Inflammatory macrophage treated with lipopolysaccharide for 4 hours (primary cell): ENCODE data around the gene WHRN.
A peak's percentile ranks its signal among the peaks of the same experiment; 100 is the strongest.

Source experiments
- DNase-seq: peaks from one replicate; pipeline ENCODE4 v3.0.0-alpha.2; 2020

WHRN gene

DNA sequence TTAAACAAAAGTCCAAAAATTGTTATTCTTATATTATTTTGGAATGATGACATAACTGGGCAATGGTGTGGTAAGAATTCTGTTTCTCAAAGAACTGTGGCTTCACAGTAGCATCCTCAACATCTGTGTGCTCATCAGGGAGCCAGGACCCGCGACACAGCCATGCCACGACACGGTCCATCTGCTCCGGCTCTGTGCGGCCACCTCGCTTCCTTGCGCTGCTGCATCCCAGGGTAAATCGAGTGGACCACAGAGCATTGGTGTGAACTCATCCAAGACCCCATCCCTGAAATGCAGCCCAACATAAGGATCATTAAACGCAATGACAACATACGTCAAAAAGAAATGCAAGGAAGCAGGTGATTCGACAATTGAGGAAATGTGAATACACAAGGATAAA is 15.3 kb downstream of the WHRN start:
- no peak for DNase-seq

DNA sequence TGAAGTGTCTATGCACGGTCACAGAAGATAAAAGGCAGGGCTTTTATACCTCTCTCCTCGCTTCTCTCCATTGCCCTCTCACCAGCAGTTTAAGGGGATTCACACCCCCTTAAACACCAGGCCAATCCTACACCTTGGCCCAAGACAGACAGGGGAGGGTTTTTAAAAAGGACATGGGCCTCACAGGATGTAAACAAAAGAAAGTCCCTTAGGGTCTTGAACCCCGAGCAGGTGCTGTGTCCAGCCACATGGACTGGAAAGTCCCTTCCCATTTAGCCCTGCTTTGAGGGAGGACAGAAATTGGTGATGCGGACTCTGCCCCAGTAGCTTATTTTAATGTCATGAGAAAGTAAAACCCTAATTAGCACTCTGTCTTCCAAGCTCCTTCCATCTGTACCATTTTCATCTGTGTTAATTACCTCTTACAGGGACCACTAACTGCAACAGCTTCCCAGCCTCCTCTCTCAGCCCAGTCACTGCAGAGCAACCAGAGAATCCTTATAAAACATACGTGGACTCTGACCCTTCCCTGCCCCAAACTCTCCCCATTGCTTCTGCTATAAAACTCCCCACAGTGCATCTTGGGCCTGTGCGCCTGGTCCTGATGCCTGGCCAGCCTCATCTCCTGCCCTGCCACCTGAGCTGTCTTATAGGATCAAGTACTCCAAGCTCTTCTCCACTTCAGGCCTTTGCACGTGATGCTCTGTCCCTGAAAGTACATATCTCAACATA is 16.7 kb downstream of the WHRN start:
- no peak for DNase-seq

GRCh38 chr9:114487607-114488300 is 17.5 kb downstream of the WHRN start:
- DNase-seq, result peak; percentile 79

GRCh38 chr9:114486205-114486963 is 18.9 kb downstream of the WHRN start:
- DNase-seq, result no peak

DNA sequence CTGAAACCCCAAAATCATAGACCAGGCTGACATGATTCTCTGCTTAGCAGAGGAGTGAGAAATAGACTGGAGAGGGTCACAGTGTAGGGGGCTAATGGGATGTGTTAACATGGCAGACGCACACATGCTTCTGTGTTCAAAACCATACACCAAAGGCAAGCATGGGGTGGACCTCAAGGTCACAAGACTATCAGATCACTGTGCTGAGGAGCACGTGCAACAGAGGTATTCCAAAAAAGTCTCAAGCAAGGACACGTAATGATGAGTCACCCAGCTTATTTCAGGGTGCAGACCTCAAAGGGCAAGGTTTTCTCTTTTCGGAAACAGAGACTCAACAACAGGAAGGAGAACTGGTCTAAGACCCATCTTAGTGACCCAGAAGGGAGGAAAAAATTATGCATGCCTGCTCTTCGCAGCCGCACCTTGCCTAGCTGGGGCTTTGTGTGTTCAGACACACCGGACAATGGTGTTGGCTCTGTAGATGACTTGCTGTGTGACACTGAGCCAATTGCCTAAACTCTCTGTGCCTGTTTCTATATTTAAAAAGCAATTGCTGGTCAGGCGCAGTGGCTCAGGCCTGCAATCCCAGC is 20.3 kb downstream of the WHRN start:
- DNase-seq, result peak; percentile 80

DNA sequence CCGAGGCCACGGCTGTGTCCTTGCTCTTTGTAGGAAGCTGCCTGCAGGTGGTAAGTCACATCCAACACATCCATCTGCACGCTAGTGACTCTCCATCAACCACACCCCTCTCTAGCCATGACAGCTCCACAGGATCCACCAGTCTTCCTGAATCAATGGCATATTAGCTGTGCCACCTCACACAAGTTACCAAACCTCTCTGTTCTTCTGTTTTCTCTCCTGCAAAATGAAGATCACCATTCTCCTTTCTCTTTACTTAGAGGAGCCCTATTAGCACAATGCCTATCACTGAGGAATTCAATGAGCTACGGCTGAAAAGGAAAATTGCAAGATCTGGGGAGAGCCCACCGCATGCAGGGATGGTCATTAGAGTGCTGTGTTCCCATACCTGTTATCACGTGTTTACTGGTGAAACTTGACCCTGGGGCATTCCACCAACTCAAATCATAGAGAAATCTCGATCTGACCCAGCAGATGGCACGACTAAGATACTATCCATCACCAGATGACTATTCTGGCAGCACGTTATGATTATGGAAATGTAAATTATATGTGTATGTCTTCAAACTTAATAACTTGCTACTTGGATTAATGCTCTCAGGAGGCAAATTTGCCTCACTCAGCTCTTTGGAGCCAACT is 20.9 kb downstream of the WHRN start:
- no peak for DNase-seq

GRCh38 chr9:114483499-114483898 is 21.8 kb downstream of the WHRN start:
- DNase-seq, result no peak

DNA sequence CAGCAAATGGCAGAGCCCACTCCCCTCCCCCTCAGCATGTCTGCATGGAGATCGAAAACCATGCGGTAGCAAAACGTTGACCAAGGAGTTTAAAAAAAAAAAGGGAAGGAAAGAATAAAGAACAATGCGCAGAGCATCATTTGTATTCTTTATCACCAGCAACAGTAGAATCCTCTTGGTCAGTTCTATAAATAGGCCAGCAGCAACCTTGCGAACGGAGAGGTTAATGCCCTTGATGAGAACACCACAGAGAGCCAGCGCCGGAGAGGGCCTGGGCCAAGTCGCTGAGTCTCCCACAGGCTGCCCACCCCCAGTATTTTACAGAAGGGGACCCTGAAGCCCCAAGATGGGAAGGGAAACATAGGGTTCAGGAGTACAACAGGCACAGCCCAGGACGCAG is 22.7 kb downstream of the WHRN start:
- DNase-seq, result peak; percentile 10

- DNase-seq, result no peak
These were observed 23.5 kb downstream of the WHRN start for GRCh38 chr9:114481789-114482188.

DNA sequence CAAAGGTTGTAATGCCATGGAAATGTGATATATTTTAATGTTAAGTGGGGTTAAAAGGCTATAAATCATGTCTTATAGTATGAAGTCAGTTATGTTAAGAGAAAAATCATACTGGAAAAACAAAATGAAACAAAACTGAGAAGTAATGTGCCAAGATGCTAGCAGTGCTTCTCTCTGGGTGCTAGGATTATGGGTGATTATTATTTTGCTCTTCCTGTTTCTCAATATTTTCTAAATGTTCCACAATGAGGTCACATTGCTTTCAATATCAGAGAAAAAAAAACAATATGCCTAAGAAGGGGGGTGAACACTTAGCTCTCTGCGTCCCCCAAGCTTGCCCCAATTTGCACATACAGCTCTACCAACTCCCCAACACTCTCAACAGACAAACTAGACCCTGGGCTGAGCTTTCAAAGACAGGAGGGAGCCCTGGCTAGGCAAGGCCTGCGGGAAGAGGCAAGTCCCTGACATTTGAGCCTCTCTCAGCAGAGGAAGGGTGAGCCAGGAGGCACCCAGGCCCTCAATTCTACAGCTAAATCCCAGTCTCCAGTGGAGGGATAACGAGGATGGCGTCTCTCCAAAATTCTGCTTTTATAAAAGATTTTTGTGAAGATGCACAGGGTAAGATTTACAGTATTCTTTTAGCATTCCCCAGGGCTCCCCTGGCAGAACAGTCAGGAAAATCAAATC is 24.4 kb downstream of the WHRN start:
- DNase-seq, result peak; percentile 65

GRCh38 chr9:114478871-114479270 is 26.4 kb downstream of the WHRN start:
- no peak for DNase-seq

GRCh38 chr9:114478459-114478858 is 26.8 kb downstream of the WHRN start:
- no peak for DNase-seq

GRCh38 chr9:114477642-114478041 is 27.6 kb downstream of the WHRN start:
- no peak for DNase-seq

DNA sequence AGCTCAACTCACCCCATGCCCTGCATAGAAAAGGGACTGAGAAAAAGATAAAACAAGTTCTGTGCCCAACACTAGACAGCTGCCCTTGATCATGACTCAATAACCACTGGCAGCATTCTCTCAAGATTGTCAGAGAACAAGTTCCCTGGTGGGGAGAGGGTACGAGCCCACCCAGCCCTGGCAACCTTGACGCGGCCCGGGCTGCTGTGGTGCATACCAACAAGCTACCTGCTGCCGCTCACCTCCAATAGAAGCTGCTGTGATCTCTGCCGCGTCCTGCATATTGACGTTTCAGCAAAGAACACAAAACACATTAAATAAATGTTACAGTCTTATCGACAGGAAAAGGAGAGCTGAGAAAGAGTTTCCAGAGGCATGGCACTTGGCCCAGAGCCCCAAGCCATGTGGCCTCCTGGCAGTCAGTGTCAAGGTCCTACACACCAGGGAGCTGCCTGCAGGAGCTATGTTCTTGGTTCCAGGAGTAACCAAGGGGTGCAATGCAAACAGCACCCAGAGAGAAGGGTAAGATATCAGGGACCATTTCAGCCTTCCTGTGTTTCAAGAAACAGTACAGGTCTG is 28.3 kb downstream of the WHRN start:
- DNase-seq, result no peak

DNA sequence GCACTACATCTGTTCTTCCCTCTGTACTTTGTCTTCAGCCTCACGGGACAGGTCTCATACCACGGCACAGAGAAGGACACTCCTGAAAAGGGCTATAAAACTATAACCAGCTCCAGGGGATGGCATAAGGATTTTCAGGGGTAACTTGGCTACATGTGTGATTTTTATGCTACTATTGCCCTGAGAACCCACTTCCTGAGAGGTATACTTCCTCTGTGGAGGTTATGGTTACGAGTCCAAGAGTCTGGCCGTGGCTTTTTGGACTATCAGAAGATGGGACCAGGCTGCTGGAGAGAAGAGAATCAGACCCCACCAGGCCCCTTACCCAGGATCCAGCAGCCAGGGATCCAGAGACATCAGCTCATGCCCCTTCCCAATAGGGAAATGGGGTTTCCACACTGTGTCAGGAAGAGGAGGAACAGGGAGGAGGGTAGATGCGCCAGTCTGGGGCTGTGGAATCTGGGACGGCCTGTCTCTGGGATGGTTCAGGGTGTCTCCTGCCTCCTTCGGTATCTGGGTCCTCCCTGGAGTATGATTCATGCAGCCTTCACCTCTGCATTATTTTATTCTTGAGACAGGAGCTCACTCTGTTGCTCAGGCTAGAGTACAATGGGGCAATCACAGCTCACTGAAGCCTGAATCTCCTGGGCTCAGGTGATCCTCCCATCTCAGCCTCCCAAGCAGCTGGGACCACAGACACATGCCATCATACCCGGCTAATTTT is 29.7 kb downstream of the WHRN start:
- DNase-seq, result no peak

- DNase-seq, result no peak
These were observed 30.8 kb downstream of the WHRN start for GRCh38 chr9:114474425-114474824.

DNA sequence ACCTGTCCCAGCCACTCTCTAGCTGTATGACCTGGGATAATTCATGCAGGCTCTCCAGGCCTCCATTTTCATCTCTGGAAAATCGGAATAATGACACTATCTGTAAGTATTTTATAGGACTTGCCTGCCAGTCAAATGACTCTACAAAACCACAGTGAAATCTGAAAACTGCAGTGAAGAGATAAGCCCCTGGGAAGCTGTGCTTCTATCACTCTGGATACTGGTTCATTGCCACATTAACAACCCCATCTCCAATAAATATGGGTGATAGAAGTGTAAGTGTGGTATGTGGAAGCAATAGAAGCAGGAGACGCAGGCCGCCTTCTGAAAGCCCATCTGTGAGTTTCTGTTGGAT is 31.8 kb downstream of the WHRN start:
- DNase-seq, result no peak

GRCh38 chr9:114472765-114473446 is 32.4 kb downstream of the WHRN start:
- no peak for DNase-seq

DNA sequence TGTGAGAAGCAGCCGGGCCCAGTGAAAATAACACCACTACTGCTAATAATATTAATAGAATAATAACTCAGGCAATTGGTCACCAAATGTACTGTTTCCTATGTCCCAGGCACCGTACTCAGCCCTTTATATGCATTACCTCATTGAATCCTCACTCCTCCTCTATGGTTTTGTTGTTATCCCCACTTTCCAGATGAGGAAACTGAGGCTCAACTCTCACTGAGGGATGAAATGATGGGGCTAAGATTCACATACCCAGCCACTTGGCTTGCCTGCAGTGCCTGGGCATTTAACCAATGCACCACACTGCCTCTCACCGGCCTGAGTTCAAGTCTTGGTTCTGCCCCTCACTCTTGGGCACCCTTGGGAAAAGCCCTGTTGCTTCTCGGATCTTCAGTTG is 34.1 kb downstream of the WHRN start:
- DNase-seq, result no peak

DNA sequence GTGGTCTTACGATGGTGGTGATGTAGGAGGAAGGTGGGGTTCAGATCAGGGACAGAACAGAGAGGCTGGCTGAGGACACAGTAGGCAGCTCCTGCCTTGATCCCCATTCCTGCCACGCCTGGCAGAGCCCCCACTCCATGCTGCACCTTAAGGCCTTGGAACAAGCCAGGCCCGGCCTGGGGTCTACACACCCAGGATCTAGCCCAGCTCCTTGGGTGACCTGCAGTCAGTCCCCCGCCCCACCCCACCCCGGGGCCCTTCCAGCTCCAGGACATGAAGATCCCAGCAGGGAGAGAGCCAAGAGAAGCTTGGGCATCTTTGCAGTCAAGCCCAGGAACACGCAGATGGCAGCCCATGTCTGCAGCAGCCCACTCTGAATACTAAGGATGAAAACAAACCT is 34.7 kb downstream of the WHRN start:
- DNase-seq, result no peak

DNA sequence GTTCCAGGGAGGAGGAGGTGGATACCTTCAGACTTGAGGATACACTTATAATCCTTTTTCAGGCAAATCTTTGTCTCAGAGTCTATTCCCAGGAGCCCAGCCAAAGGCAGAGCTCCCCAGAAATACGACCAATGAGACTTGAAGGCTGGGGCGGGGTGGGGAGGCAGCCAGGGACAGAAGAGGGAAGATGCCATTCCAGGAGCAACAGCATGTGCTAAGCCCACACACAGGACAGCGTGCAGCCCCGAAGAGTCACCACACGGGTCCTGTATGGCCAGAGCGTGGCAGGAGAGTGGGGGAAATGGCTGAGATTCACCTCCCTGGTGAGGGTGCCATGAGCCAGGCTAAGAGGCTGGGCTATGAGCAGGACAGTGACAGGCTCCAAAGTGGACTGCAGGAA is 35.2 kb downstream of the WHRN start:
- DNase-seq, result no peak
